HFFc6 (cell line): ENCODE data around the gene BCAS3. TPM values are rescaled to one million over a fixed set of nuclear protein-coding genes. Genes with fewer than 3 reads are reported as not detected.

Source experiments
- DNase-seq: peaks from one replicate; pipeline ENCODE4 v3.0.0-alpha.2; 2018
- H3K27ac Mint-ChIP-seq: 2 replicates; pipeline ENCODE4 v1.8.0; 2020; ENCODE audit warnings: mild to moderate bottlenecking, mixed read lengths
- H3K27me3 Mint-ChIP-seq: 2 replicates; pipeline ENCODE4 v1.8.0; 2021; ENCODE audit warnings: mild to moderate bottlenecking, moderate library complexity, mixed read lengths; ENCODE audit not compliant: insufficient read depth
- H3K36me3 Mint-ChIP-seq: 2 replicates; pipeline ENCODE4 v1.8.0; 2021; ENCODE audit warnings: low read depth, mixed read lengths
- H3K4me1 Mint-ChIP-seq: 2 replicates; pipeline ENCODE4 v1.8.0; 2020; ENCODE audit warnings: low read depth, mixed read lengths
- H3K4me3 Mint-ChIP-seq: 2 replicates; pipeline ENCODE4 v1.8.0; 2020; ENCODE audit warnings: mild to moderate bottlenecking, moderate library complexity, mixed read lengths
- H3K9me3 Mint-ChIP-seq: 2 replicates; pipeline ENCODE4 v1.8.0; 2020; ENCODE audit warnings: mild to moderate bottlenecking, mixed read lengths
- CTCF ChIP-seq: fragments of 200-600 bp; sonication (generic); IDR thresholded peaks from 2 replicates; pipeline ENCODE4 v1.5.0; 2021; ENCODE audit warnings: antibody characterized with exemption, mild to moderate bottlenecking
- total RNA-seq, 6 experiments: library from RNA; stranded (reverse); fragmentation: NEBNext Ultra II Directional; extraction: Animal tissue kit (Norgen Biotek cat#: 25700); gene quantifications; 2 replicates in 1 of 6; 3 replicates in 5 of 6; pipeline ENCODE4 v1.2.3, GENCODE V29; 2021

Gene BCAS3
- total RNA-seq, 6 experiments from 2014 or later, result 9.8 to 13.8 (median 12.0) TPM

DNA sequence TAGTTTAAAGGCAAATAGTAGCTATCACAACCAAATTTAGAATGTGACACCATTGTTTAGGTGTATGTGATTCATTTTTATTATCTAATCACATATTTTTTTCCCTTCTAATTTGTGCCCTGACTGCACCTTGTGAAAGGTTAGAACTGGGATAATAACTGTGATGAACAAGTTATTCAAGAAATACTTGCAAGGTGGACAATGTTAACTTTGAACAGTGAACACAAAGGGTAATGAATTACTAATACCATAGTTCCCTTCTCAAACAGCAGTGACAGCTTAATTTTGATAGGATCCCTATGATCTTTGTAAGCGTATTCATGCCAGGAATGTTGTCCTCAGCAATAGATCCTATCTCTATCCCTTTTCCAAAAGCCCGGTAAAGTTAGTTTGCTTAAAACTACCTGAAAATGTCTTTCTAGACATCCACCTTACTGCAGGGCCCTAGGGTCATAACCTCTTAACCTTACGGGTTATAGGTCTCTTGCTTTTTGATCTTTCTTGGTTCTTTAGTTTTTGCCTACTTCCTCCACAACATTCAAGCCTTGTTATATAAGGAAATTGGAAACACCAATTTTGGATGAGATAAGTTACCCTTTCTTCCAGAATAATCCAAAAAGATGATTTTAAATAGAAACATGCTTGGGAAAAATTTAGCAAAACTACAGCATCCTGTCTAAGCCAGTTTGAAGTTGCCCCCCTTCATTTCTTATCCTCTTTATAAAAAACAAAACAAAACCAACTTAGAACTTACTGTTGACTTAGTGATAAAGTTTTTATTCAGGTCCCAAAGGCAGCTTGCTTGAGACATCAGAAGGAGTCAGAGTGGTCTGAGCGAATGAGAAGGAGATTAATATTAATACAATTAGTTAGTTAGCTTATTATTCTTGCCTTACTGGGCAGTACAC, 522.0 kb downstream of the BCAS3 start:
- no peak for TF ChIP-seq CTCF
- DNase-seq, result no peak
- Mint-ChIP-seq H3K4me1 (peaks cover 70% of the 10 kb centered on the region), H3K27ac (no peak overlapping the region), H3K27me3 (no peaks in the 10 kb centered on the region; the same call in 1 of the 2 replicates), H3K4me3 (no peak overlapping the region), H3K9me3 (no peaks in the 10 kb centered on the region), H3K36me3 (no peaks in the 10 kb centered on the region)

- DNase-seq, result no peak
- H3K27ac Mint-ChIP-seq, result peak overlapping the region; percentile 48; the same call in 1 of the 2 replicates
- no peaks in the 10 kb centered on the region for H3K9me3 Mint-ChIP-seq
- no peak for TF ChIP-seq CTCF
- peak overlapping the region; percentile 26; the same call in 1 of the 2 replicates for H3K4me3 Mint-ChIP-seq
- no peaks in the 10 kb centered on the region for H3K36me3 Mint-ChIP-seq
- H3K4me1 Mint-ChIP-seq, result peaks cover 70% of the 10 kb centered on the region
- H3K27me3 Mint-ChIP-seq, result no peaks in the 10 kb centered on the region; the same call in 1 of the 2 replicates
Measured at GRCh38 chr17:61200339-61200715, 522.7 kb downstream of the BCAS3 start.

DNA sequence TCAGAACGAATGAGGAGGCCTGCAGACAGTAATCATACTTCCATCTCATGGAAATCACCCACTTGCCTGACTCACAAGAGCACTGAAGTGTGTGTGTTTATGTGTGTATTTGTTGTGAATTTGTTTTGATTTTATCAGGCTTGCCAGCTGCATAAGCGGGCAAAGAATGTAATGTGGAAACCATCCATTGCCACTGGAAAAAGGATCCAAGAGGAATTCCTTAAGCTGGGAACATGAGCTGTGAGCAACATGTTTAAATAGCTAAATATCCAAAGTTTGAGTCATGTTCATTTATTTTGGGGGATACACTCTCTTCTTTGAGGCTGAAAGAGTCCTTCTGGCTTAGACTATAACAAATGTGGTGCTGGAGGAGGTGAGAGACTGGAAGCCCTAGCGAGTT, 523.6 kb downstream of the BCAS3 start:
- Mint-ChIP-seq H3K27ac (peak overlapping the region; percentile 86), H3K4me1 (peaks cover 71% of the 10 kb centered on the region), H3K4me3 (peak overlapping the region; percentile 82)

GRCh38 chr17:61202564-61202963, 524.9 kb downstream of the BCAS3 start:
- Mint-ChIP-seq H3K4me3 (no peak overlapping the region; the same call in 1 of the 2 replicates), H3K27ac (peak overlapping the region; percentile 71; the same call in 1 of the 2 replicates), H3K4me1 (peaks cover 65% of the 10 kb centered on the region), H3K36me3 (no peaks in the 10 kb centered on the region), H3K9me3 (no peaks in the 10 kb centered on the region), H3K27me3 (no peaks in the 10 kb centered on the region; the same call in 1 of the 2 replicates)
- peak; percentile 54 for DNase-seq
- TF ChIP-seq CTCF, result no peak

More for the DNA sequence above, 523.6 kb downstream of the BCAS3 start:
- Mint-ChIP-seq H3K36me3 (no peaks in the 10 kb centered on the region), H3K27me3 (no peaks in the 10 kb centered on the region; the same call in 1 of the 2 replicates), H3K9me3 (no peaks in the 10 kb centered on the region)
- TF ChIP-seq CTCF, result no peak
- DNase-seq, result peak; percentile 96

GRCh38 chr17:61203671-61204131, 526.0 kb downstream of the BCAS3 start:
- peaks cover 76% of the 10 kb centered on the region for H3K4me1 Mint-ChIP-seq
- H3K9me3 Mint-ChIP-seq, result no peaks in the 10 kb centered on the region
- no peaks in the 10 kb centered on the region; the same call in 1 of the 2 replicates for H3K27me3 Mint-ChIP-seq
- H3K36me3 Mint-ChIP-seq, result no peaks in the 10 kb centered on the region
- peak overlapping the region; percentile 71 for H3K27ac Mint-ChIP-seq
- DNase-seq, result no peak
- TF ChIP-seq CTCF, result no peak
- H3K4me3 Mint-ChIP-seq, result peak overlapping the region; percentile 15; the same call in 1 of the 2 replicates
